Testis (tissue), 3 donors: ENCODE data around the gene ZNF408. TPM values are rescaled to one million over a fixed set of nuclear protein-coding genes. Genes with fewer than 3 reads are reported as not detected.

Source experiments
- DNase-seq: peaks from one replicate; pipeline ENCODE4 v3.0.0-alpha.2; 2019
- H3K27ac ChIP-seq, 2 donors: fragments of 200-600 bp; sonication (generic); one replicate each; pipeline ENCODE4 v1.5.1; 2019
- H3K27me3 ChIP-seq: fragments of 200-600 bp; sonication (generic); one replicate; pipeline ENCODE4 v1.5.1; 2019
- H3K36me3 ChIP-seq: fragments of 200-600 bp; sonication (generic); one replicate; pipeline ENCODE4 v1.5.1; 2017; ENCODE audit warnings: low read depth; ENCODE audit errors: missing control alignments
- H3K4me1 ChIP-seq: fragments of 200-600 bp; sonication (generic); one replicate; pipeline ENCODE4 v1.5.1; 2019
- H3K4me3 ChIP-seq, 2 donors: fragments of 200-600 bp; sonication (generic); one replicate each; pipeline ENCODE4 v1.5.1; 2017 to 2019
- H3K9me3 ChIP-seq: fragments of 200-600 bp; sonication (generic); one replicate; pipeline ENCODE4 v1.5.1; 2017
- POLR2A ChIP-seq: fragments of 450-650 bp; IDR thresholded peaks from one replicate; pipeline ENCODE4 v1.6.1; 2017; ENCODE audit warnings: antibody characterized with exemption, mild to moderate bottlenecking, moderate library complexity
- WGBS, 2 donors: methylation state at CpG; one replicate each; pipeline ENCODE4 v1.1.5; 2018; 5-methylcytosine and 5-hydroxymethylcytosine counted together
- intact Hi-C: fragments of 100-400 bp; cut with DNase I; formaldehyde crosslinking; loops from one replicate; pipeline ENCODE4 v1.15.1; 2023; ENCODE audit warnings: low total_unique reads
- polyA plus RNA-seq: library from polyadenylated mRNA; stranded (reverse); fragments of 350-450 nt; fragmentation: Illumina TruSeq; extraction: RNeasy Lipid Tissue Mini Kit (QIAGEN cat#74804); gene quantifications from one replicate; pipeline ENCODE4 v1.2.3, GENCODE V29; 2014; ENCODE audit warnings: low read depth, low replicate concordance; ENCODE audit not compliant: insufficient read depth
- total RNA-seq, 2 donors: library from RNA; depleted of rRNA; stranded (reverse); fragments of >200 nt; gene quantifications; one replicate each; pipeline ENCODE4 v1.2.3, GENCODE V29; 2016
- TF ChIP-seq, protein P1 (sequence below), 3 experiments: fragments of 450-650 bp in 2 of 3; fragments of 200-600 bp in 1 of 3; sonication (generic) in 1 of 3; IDR thresholded peaks; one replicate each; pipeline ENCODE4 v1.5.1; 2016 to 2019; ENCODE audit warnings: antibody characterized with exemption in 3 of 3, mild to moderate bottlenecking in 2 of 3, moderate library complexity in 1 of 3

ZNF408 gene
- total and polyA plus RNA-seq, 3 donors from 2014 or later = 11.7 to 27.4 (median 18.3) TPM

DNA sequence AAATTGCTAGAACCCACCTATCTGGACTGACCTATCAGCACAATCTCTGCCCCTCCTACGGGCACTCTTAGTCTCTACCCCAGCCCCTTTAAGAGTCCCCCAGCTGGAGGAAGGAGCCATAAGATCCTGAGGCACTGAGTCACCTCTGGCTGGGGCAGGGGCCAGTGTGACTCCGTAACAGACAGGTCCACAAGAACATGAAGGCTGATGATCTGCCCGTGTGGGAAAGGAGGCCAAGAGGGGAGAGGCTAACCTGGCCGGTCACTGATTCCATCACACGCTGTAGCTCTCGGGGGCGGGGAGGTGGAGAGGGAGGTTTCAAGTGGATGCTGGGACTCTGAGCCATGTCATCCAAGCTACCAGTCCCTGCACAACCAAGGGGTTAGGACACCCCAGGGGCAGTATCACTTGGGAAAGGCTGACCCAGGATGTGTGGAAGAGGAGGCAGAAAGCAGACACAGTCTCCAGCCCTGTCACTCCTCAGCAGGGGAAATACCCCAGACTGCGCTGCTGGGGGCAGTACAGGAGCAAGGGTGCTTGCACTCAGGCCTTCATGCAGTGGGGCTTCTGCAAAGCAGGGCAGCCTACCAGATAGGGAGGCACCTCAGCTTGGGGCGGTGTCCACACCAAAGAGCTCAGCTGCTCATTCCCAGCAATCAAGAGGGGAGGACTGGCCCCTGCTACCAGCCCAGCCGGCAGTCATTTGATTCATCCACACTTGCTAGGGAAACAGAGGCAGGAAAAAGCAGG, 22.7 kb upstream of the ZNF408 start:
- no peaks in the 10 kb centered on the region for H3K36me3 ChIP-seq
- DNase-seq = no peak
- TF ChIP-seq, protein P1, sequence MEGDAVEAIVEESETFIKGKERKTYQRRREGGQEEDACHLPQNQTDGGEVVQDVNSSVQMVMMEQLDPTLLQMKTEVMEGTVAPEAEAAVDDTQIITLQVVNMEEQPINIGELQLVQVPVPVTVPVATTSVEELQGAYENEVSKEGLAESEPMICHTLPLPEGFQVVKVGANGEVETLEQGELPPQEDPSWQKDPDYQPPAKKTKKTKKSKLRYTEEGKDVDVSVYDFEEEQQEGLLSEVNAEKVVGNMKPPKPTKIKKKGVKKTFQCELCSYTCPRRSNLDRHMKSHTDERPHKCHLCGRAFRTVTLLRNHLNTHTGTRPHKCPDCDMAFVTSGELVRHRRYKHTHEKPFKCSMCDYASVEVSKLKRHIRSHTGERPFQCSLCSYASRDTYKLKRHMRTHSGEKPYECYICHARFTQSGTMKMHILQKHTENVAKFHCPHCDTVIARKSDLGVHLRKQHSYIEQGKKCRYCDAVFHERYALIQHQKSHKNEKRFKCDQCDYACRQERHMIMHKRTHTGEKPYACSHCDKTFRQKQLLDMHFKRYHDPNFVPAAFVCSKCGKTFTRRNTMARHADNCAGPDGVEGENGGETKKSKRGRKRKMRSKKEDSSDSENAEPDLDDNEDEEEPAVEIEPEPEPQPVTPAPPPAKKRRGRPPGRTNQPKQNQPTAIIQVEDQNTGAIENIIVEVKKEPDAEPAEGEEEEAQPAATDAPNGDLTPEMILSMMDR (IDR thresholded peaks at IDR 0.05) = no peak
- TF ChIP-seq POLR2A = no peak
- no peaks in the 10 kb centered on the region for H3K9me3 ChIP-seq
- H3K27me3 ChIP-seq = no peaks in the 10 kb centered on the region
- peaks cover 20% of the 10 kb centered on the region for H3K4me1 ChIP-seq
- H3K4me3 ChIP-seq = no peak overlapping the region
- WGBS, 2 donors = 81 to 84% methylated on average over 8 to 10 of the region's 10 CpGs
- intact Hi-C loops = no loop called here
- no peak overlapping the region for H3K27ac ChIP-seq

DNA sequence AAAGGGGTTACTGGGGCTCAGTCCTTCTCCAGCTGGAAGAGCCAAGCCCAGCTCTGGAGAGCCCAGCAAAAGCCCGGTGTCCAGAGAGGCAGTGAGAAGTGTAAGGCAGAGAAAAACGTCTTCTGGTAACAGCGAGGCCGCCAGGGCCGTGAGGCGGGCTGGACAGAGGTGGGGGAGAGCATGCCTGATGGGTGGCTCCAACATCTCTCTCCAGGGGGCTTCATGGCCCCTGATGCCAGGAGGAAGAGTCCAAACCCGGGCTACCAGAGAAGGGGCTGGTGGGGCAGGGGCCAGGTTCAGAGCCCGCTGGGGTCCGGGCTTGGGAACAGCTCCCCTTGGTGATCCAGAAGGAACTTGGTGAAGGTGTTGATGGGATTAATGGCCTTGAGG, 22.1 kb upstream of the ZNF408 start:
- H3K9me3 ChIP-seq = no peaks in the 10 kb centered on the region
- H3K27me3 ChIP-seq = no peaks in the 10 kb centered on the region
- peaks cover 20% of the 10 kb centered on the region for H3K4me1 ChIP-seq
- 88 to 100% methylated on average over 4 to 9 of the region's 9 CpGs for WGBS, 2 donors
- no peak overlapping the region for H3K4me3 ChIP-seq
- no peaks in the 10 kb centered on the region for H3K36me3 ChIP-seq
- intact Hi-C loops = no loop called here
- no peak for DNase-seq
- no peak overlapping the region for H3K27ac ChIP-seq
- no peak for TF ChIP-seq POLR2A
- TF ChIP-seq, protein P1 (IDR thresholded peaks at IDR 0.05) = no peak

DNA sequence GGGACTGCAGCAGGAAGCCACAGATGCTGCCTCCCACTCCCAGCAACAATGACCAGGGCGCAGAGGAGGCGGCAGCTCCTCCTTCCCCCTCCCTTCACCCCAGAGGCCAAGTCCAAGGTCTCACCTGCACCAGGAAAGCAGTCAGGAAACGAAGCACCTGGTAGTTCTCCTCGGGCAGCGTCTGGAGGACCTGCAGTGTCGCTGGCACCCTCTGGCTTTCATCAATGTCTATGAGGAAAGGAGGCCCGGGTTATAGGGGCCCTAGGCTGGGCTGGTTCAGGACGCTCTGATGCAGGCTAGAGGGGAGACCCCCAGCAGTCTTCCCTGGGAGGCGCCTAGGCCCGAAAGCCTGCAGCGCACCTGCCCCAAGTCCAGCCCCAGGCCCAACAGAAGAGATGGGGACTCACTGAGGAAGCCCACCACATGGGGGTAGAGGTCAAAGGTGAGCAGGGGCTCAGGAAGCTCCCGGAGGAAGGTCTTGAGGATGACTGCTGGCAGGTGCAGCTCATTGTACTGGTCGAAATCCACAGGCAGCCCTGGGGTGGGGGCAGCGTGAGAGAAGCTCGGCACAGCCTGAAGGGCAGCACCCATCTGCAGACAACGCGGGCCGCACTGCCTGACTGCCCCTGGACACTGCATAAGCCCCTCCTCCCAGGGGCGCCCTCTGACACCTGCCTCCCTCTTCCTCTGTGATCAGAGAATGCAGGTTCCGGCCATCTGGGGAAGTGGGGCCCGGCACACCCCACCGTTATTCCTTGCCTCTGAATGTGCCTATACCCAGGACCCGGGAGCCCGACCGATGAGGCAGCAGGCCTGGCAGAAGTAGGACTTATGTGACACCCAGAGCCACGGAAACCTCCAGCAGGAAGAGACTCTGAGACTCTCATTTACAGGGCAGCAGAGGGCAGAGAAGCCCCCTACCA, 21.3 kb upstream of the ZNF408 start:
- Histone ChIP-seq H3K4me3 (no peak overlapping the region), H3K4me1 (peaks cover 14% of the 10 kb centered on the region), H3K36me3 (no peaks in the 10 kb centered on the region), H3K27me3 (no peaks in the 10 kb centered on the region), H3K27ac (no peak overlapping the region), H3K9me3 (no peaks in the 10 kb centered on the region)
- TF ChIP-seq, protein P1 (IDR thresholded peaks at IDR 0.05) = no peak
- TF ChIP-seq POLR2A = no peak
- 88 to 90% methylated on average over 24 to 26 of the region's 26 CpGs for WGBS, 2 donors
- intact Hi-C loops = no loop called here
- DNase-seq = no peak

DNA sequence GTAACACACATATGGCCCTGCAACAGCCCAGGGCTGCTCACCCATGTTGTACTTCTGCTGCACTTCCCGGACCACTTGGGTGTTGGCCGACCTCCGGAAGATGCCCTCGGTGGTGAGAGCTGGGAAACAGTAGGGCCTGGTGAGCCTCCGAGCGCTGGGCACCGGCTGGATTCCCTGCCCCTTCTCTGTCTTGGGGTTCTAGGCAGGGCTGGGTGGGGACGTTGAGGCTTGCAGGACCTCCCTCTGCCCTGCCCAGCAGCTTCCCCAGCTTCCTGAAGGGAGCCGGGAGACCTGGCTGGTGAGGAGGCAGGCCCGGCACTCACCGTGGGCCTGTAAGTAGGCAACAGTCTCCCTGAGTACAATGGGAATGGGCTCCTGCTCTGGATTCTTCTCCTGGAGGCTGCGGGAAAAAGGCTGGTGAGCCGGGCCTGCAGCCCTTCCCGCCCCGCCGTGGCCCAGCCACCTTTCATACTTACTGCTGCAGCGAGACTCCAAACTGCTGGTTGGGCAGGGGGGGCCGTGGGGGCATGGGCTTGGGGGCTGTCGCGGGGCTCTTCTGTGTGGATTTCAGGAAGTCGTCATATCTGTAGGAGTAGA, 20.6 kb upstream of the ZNF408 start:
- H3K9me3 ChIP-seq = no peaks in the 10 kb centered on the region
- no peak for DNase-seq
- H3K4me1 ChIP-seq = peaks cover 7% of the 10 kb centered on the region
- no peaks in the 10 kb centered on the region for H3K27me3 ChIP-seq
- 86 to 91% methylated on average over 12 to 21 of the region's 21 CpGs for WGBS, 2 donors
- intact Hi-C loops = no loop called here
- H3K27ac ChIP-seq = no peak overlapping the region
- no peak for TF ChIP-seq POLR2A
- TF ChIP-seq, protein P1 (IDR thresholded peaks at IDR 0.05) = no peak
- no peaks in the 10 kb centered on the region for H3K36me3 ChIP-seq
- H3K4me3 ChIP-seq = no peak overlapping the region
